Central memory CD8-positive, alpha-beta T cell (primary cell): ENCODE measurements around the gene SPATA22.
"Not testable (repeated sequence)": the region's sequence is repeated elsewhere in the genome, so short reads cannot be mapped to it uniquely, and the experiment has no call there.

Experiments used
- ATAC-seq: fragments of 150-1000 bp; cut with Tn5 transposase; replicated peaks from 2 replicates; pipeline ENCODE4 v1.10.0; 2022; ENCODE audit warnings: mild to moderate bottlenecking, moderate FRiP score, moderate number of reproducible peaks; ENCODE audit not compliant: poor library complexity, severe bottlenecking; ENCODE audit errors: extremely low read depth
- DNase-seq, 2 donors: peaks; one replicate each; pipeline ENCODE4 v3.0.0; 2021; ENCODE audit warnings: low spot score in 2 of 2
- H3K27ac Mint-ChIP-seq: one replicate; pipeline ENCODE4 v1.8.0; 2022; ENCODE audit warnings: low read depth, mild to moderate bottlenecking, moderate library complexity, mixed read lengths
- H3K27me3 Mint-ChIP-seq: one replicate; pipeline ENCODE4 v1.8.0; 2022; ENCODE audit warnings: mixed read lengths
- H3K36me3 Mint-ChIP-seq: one replicate; pipeline ENCODE4 v1.8.0; 2022; ENCODE audit warnings: mild to moderate bottlenecking, moderate library complexity, mixed read lengths; ENCODE audit not compliant: insufficient read depth
- H3K4me1 Mint-ChIP-seq: one replicate; pipeline ENCODE4 v1.8.0; 2022; ENCODE audit warnings: mixed read lengths
- H3K4me3 Mint-ChIP-seq: one replicate; pipeline ENCODE4 v1.8.0; 2022; ENCODE audit warnings: mild to moderate bottlenecking, moderate library complexity, mixed read lengths
- H3K9me3 Mint-ChIP-seq: one replicate; pipeline ENCODE4 v1.8.0; 2022; ENCODE audit warnings: mixed read lengths

The SPATA22 gene

GRCh38 chr17:3503285-3503684 is 31.7 kb upstream of the SPATA22 start:
- no peak for DNase-seq
- Mint-ChIP-seq H3K9me3 (no peaks in the 10 kb centered on the region), H3K4me3 (no peak overlapping the region), H3K27ac (no peak overlapping the region), H3K27me3 (peaks cover 40% of the 10 kb centered on the region), H3K36me3 (no peaks in the 10 kb centered on the region), H3K4me1 (no peaks in the 10 kb centered on the region)
- no peak for ATAC-seq

- peaks cover 36% of the 10 kb centered on the region for H3K27me3 Mint-ChIP-seq
- H3K36me3 Mint-ChIP-seq: no peaks in the 10 kb centered on the region
- no peaks in the 10 kb centered on the region for H3K9me3 Mint-ChIP-seq
- H3K27ac Mint-ChIP-seq: no peak overlapping the region
- no peak overlapping the region for H3K4me3 Mint-ChIP-seq
- H3K4me1 Mint-ChIP-seq: no peaks in the 10 kb centered on the region
- ATAC-seq: no peak
- DNase-seq: no peak
Observed at GRCh38 chr17:3502466-3502865, 30.8 kb upstream of the SPATA22 start.

DNA sequence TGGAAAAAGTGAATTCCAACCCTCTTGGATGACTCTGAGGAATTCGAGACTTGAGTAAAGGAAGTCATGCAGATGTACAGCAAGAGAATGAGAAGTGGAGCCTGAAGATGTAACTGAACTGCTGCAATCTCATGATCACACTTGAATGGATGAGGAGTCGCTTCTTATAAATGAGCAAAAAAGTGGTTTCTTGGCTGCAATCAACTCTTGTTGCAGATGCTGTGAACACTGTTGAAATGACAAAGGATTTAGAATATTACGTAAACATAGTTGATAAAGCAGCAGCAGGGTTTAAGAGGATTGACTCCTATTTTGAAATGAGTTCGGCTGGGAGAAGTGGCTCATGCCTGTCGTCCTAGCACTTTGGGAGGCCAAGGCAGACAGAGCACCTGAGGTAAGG is 29.7 kb upstream of the SPATA22 start:
- DNase-seq: no peak
- ATAC-seq: no peak
- no peaks in the 10 kb centered on the region for H3K9me3 Mint-ChIP-seq
- H3K4me3 Mint-ChIP-seq: no peak overlapping the region
- no peaks in the 10 kb centered on the region for H3K4me1 Mint-ChIP-seq
- no peak overlapping the region for H3K27ac Mint-ChIP-seq
- no peaks in the 10 kb centered on the region for H3K36me3 Mint-ChIP-seq
- H3K27me3 Mint-ChIP-seq: peaks cover 25% of the 10 kb centered on the region

GRCh38 chr17:3497101-3497500 is 25.5 kb upstream of the SPATA22 start:
- Mint-ChIP-seq H3K27ac (no peak overlapping the region), H3K4me3 (no peak overlapping the region), H3K4me1 (no peaks in the 10 kb centered on the region), H3K36me3 (no peaks in the 10 kb centered on the region), H3K27me3 (peaks cover 35% of the 10 kb centered on the region), H3K9me3 (no peaks in the 10 kb centered on the region)
- ATAC-seq: no peak
- no peak for DNase-seq

- no peak overlapping the region for H3K4me3 Mint-ChIP-seq
- no peaks in the 10 kb centered on the region for H3K36me3 Mint-ChIP-seq
- no peak overlapping the region for H3K27ac Mint-ChIP-seq
- no peak for ATAC-seq
- DNase-seq: no peak
- H3K9me3 Mint-ChIP-seq: no peaks in the 10 kb centered on the region
- no peaks in the 10 kb centered on the region for H3K4me1 Mint-ChIP-seq
- peaks cover 65% of the 10 kb centered on the region for H3K27me3 Mint-ChIP-seq
Observed at GRCh38 chr17:3485481-3486068, 14.0 kb upstream of the SPATA22 start.

- Mint-ChIP-seq H3K36me3 (no peaks in the 10 kb centered on the region), H3K27me3 (peaks cover 62% of the 10 kb centered on the region), H3K27ac (no peak overlapping the region), H3K9me3 (no peaks in the 10 kb centered on the region), H3K4me3 (no peak overlapping the region), H3K4me1 (no peaks in the 10 kb centered on the region)
- no peak for ATAC-seq
- DNase-seq: no peak
Observed at GRCh38 chr17:3482852-3483251, 11.2 kb upstream of the SPATA22 start.

GRCh38 chr17:3479988-3480387 is 8.4 kb upstream of the SPATA22 start:
- Mint-ChIP-seq H3K9me3 (no peaks in the 10 kb centered on the region), H3K4me1 (peaks cover 3% of the 10 kb centered on the region), H3K27me3 (peaks cover 34% of the 10 kb centered on the region), H3K4me3 (no peak overlapping the region), H3K27ac (no peak overlapping the region), H3K36me3 (no peaks in the 10 kb centered on the region)
- ATAC-seq: no peak
- no peak for DNase-seq

DNA sequence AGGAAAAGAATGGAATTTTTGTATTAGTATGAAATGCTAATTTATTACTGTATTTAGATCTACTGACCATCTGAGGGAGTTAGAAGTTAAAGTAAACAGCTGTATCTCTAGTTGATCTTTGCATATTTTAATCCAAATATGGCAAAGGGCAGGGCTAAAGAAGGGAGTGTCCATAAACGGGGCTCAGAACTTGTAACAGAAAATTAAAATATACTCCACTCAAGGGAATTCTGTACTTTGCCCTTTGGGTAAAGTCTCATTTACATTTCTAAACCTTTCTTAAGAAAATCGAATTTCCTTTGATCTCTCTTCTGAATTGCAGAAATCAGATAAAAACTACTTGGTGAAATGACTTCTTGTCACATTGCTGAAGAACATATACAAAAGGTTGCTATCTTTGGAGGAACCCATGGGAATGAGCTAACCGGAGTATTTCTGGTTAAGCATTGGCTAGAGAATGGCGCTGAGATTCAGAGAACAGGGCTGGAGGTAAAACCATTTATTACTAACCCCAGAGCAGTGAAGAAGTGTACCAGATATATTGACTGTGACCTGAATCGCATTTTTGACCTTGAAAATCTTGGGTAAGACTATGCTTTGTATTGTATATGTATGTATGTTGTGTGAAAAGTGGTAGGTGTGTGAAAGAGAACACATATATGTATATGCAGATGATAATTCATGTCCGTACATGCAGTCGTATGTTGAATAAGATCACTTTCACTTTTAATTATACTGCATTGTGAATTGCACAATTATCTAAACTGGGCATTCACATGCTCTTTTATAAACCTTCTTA is 4.4 kb upstream of the SPATA22 start, which contains the start of gene ASPA:
ASPA (plus strand) TSS at position 186 of the 799 bp plus-strand sequence; CDS start at position 349, 163 bp downstream.
- Mint-ChIP-seq H3K9me3 (no peaks in the 10 kb centered on the region), H3K4me1 (peaks cover 3% of the 10 kb centered on the region), H3K27me3 (peaks cover 20% of the 10 kb centered on the region), H3K27ac (no peak within 1 kb of the TSS), H3K36me3 (no peaks in the 10 kb centered on the region), H3K4me3 (peak within 1 kb of the TSS; percentile 19)
- ATAC-seq (no peak), DNase-seq (no peak)

DNA sequence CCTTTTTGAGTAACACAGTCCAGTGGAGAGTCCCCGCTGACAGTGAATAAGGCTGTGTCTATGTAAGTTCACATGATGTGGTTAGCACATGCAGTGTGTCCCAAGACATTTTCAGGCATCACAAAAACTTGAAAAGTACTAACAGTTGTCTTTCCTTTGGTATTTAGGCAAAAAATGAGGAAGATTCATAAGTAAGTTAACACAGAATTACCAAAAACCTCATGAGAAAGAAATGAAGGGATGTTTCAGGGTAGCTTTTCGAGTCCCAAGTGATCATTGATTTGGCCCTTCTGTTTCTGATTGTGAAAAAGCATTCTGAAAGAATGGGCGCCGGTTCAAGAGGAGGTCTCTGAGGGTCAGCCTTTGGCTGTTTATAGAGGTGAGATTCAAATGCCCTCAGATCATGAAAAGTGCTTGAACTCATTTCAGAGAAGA is 3.6 kb upstream of the SPATA22 start:
- no peak overlapping the region for H3K27ac Mint-ChIP-seq
- ATAC-seq (no peak), DNase-seq (no peak)
- H3K36me3 Mint-ChIP-seq: no peaks in the 10 kb centered on the region
- H3K4me3 Mint-ChIP-seq: no peak overlapping the region
- H3K27me3 Mint-ChIP-seq: peaks cover 20% of the 10 kb centered on the region
- H3K9me3 Mint-ChIP-seq: no peaks in the 10 kb centered on the region
- H3K4me1 Mint-ChIP-seq: peaks cover 3% of the 10 kb centered on the region

GRCh38 chr17:3474212-3474611 is 2.6 kb upstream of the SPATA22 start:
- no peak for DNase-seq
- no peak for ATAC-seq
- H3K4me1 Mint-ChIP-seq: peaks cover 3% of the 10 kb centered on the region
- peaks cover 11% of the 10 kb centered on the region for H3K27me3 Mint-ChIP-seq
- H3K9me3 Mint-ChIP-seq: no peaks in the 10 kb centered on the region
- H3K4me3 Mint-ChIP-seq: no peak overlapping the region
- H3K27ac Mint-ChIP-seq: no peak overlapping the region
- H3K36me3 Mint-ChIP-seq: no peaks in the 10 kb centered on the region

GRCh38 chr17:3472137-3472536 is 518 bp upstream of the SPATA22 start:
- H3K9me3 Mint-ChIP-seq: no peaks in the 10 kb centered on the region
- H3K4me1 Mint-ChIP-seq: peaks cover 3% of the 10 kb centered on the region
- DNase-seq (no peak), ATAC-seq (no peak)
- H3K4me3 Mint-ChIP-seq: no peak overlapping the region
- H3K27ac Mint-ChIP-seq: no peak overlapping the region
- H3K27me3 Mint-ChIP-seq: peaks cover 11% of the 10 kb centered on the region
- H3K36me3 Mint-ChIP-seq: no peaks in the 10 kb centered on the region

DNA sequence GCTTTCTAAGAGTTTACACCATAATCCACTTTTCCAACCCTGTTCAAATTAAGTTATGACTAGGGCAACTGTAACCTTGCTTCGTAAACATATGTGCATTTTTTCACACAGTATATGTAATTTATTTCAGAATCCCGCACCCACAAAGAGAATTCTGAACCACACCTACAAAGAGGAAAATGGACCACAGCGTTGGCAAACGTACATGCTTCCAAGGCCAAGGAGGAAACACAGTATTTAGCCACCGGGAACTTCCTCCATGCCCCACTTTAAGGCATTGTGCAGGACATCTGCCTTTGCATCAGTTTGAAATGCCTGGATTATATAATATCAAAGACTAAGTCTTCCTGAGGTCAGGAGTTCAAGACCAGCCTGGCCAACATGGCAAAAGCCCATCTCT is 2.1 kb downstream of the SPATA22 start:
- Mint-ChIP-seq H3K27me3 (peaks cover 18% of the 10 kb centered on the region), H3K4me1 (no peaks in the 10 kb centered on the region), H3K4me3 (no peak overlapping the region), H3K36me3 (no peaks in the 10 kb centered on the region), H3K27ac (no peak overlapping the region), H3K9me3 (no peaks in the 10 kb centered on the region)
- no peak for ATAC-seq
- DNase-seq: no peak

GRCh38 chr17:3466355-3466754 is 5.3 kb downstream of the SPATA22 start:
- not testable (repeated sequence) for ATAC-seq, H3K4me3 Mint-ChIP-seq, H3K4me1 Mint-ChIP-seq, H3K36me3 Mint-ChIP-seq, H3K27ac Mint-ChIP-seq, DNase-seq, H3K9me3 Mint-ChIP-seq
- H3K27me3 Mint-ChIP-seq: peaks cover 18% of the 10 kb centered on the region
